ENCODE data around the gene BARHL2.

DNA sequence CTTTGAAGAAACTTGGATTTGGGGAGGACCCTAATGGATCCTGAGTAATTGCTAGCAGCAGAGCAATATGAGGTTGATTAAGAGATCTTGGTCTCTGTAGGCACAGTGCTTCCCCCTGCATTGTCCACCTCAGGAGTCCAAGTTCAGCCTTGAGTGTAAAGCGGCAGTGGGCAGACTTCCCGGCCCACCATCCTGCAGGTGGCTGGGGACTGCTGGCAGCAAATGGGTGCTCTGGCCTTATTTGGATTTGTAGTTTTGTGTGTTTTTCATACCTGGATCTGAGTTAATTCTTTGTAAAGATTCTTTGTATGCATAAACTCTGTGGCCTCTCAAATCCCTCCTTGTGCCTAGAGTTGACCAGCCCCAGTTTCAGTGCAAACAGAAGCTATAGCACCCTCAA lies 7.6 kb downstream of the BARHL2 start:
- TF ChIP-seq, protein P1, sequence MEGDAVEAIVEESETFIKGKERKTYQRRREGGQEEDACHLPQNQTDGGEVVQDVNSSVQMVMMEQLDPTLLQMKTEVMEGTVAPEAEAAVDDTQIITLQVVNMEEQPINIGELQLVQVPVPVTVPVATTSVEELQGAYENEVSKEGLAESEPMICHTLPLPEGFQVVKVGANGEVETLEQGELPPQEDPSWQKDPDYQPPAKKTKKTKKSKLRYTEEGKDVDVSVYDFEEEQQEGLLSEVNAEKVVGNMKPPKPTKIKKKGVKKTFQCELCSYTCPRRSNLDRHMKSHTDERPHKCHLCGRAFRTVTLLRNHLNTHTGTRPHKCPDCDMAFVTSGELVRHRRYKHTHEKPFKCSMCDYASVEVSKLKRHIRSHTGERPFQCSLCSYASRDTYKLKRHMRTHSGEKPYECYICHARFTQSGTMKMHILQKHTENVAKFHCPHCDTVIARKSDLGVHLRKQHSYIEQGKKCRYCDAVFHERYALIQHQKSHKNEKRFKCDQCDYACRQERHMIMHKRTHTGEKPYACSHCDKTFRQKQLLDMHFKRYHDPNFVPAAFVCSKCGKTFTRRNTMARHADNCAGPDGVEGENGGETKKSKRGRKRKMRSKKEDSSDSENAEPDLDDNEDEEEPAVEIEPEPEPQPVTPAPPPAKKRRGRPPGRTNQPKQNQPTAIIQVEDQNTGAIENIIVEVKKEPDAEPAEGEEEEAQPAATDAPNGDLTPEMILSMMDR (IDR thresholded peaks at IDR 0.05; ENCODE audit: low read length): no peak
- TF ChIP-seq EZH2 (optimal IDR thresholded peaks at IDR 0.05; ENCODE audit: low read depth, low read length) (no peak), EZH2phosphoT487 (IDR thresholded peaks at IDR 0.05; ENCODE audit: low read length) (no peak)
